IMR-90 (cell line): Measurements from ENCODE around the gene EZR. TPM values are rescaled to one million over a fixed set of nuclear protein-coding genes. Genes with fewer than 3 reads are reported as not detected.

ENCODE experiments used
- ATAC-seq: fragments of 200-7000 bp; cut with Tn5 transposase; 2 replicates; pipeline ENCODE4 v1.9.1; 2020; ENCODE audit warnings: low read depth, mild to moderate bottlenecking, moderate library complexity
- BruUV-seq: library from RNA; stranded (reverse); fragments of 400-500 nt; replicated peaks from 2 replicates; lab custom pipeline; 2021; lab: Mats Ljungman, UMichigan
- CTCF ChIA-PET: fragments of 300-600 bp; formaldehyde crosslinking; extraction: SDS; loops from one replicate; lab custom pipeline; 2021; ENCODE audit warnings: antibody characterized with exemption; lab: Yijun Ruan, JAX
- POLR2A ChIA-PET: fragments of 300-600 bp; sonication (Branson Sonifier 250); formaldehyde crosslinking; loops from one replicate; lab custom pipeline; 2022; ENCODE audit warnings: antibody characterized with exemption; ENCODE audit not compliant: unreplicated experiment; lab: Charles Lee
- DNase-seq: peaks from one replicate; pipeline ENCODE4 v3.0.0; 2013
- H2AFZ ChIP-seq: replicated peaks from 2 replicates; pipeline ENCODE3; 2013; ENCODE audit warnings: low read length, mild to moderate bottlenecking; ENCODE audit not compliant: poor library complexity
- H2AK5ac ChIP-seq: 2 replicates; pipeline ENCODE4 v1.6.1; 2013; ENCODE audit warnings: low read depth, low read length, inconsistent platforms
- H2AK9ac ChIP-seq: replicated peaks from 2 replicates; pipeline ENCODE3; 2013; ENCODE audit warnings: mild to moderate bottlenecking, low read depth, low read length, moderate library complexity; ENCODE audit not compliant: poor library complexity
- H2BK120ac ChIP-seq: 2 replicates; pipeline ENCODE4 v1.6.1; 2013; ENCODE audit warnings: low read depth, low read length, inconsistent platforms
- H2BK15ac ChIP-seq: 3 replicates; pipeline ENCODE4 v1.6.1; 2013; ENCODE audit warnings: low read depth, low read length, inconsistent platforms
- H2BK20ac ChIP-seq: 2 replicates; pipeline ENCODE4 v1.6.1; 2013; ENCODE audit warnings: low read depth, mild to moderate bottlenecking, inconsistent platforms, low read length, moderate library complexity
- H2BK5ac ChIP-seq: 2 replicates; pipeline ENCODE4 v1.6.1; 2013; ENCODE audit warnings: mild to moderate bottlenecking, low read depth, low read length, inconsistent platforms; ENCODE audit not compliant: poor library complexity, severe bottlenecking
- H3K14ac ChIP-seq: replicated peaks from 2 replicates; pipeline ENCODE4 v1.6.1; 2013; ENCODE audit warnings: low read depth, low read length, inconsistent platforms
- H3K18ac ChIP-seq: 2 replicates; pipeline ENCODE4 v1.6.1; 2013; ENCODE audit warnings: low read depth, low read length, control low read depth
- H3K23ac ChIP-seq: 2 replicates; pipeline ENCODE4 v1.6.1; 2013; ENCODE audit warnings: low read depth, low read length, inconsistent platforms
- H3K27ac ChIP-seq: 2 replicates; pipeline ENCODE4 v1.5.1; 2013; ENCODE audit warnings: mild to moderate bottlenecking, control low read depth, low read length; ENCODE audit not compliant: insufficient read depth
- H3K27me3 ChIP-seq: 2 replicates; pipeline ENCODE4 v1.6.1; 2013; ENCODE audit warnings: low read length; ENCODE audit not compliant: control insufficient read depth, insufficient read depth
- H3K36me3 ChIP-seq: 2 replicates; pipeline ENCODE4 v1.6.1; 2013; ENCODE audit warnings: low read length, mixed read lengths; ENCODE audit not compliant: control insufficient read depth, insufficient read depth
- H3K4ac ChIP-seq: 2 replicates; pipeline ENCODE4 v1.6.1; 2013; ENCODE audit warnings: low read depth, low read length, inconsistent platforms
- H3K4me1 ChIP-seq: 2 replicates; pipeline ENCODE4 v1.6.1; 2013; ENCODE audit warnings: low read length, mixed read lengths; ENCODE audit not compliant: control insufficient read depth, insufficient read depth
- H3K4me2 ChIP-seq: 2 replicates; pipeline ENCODE4 v1.6.1; 2013; ENCODE audit warnings: low read depth, mild to moderate bottlenecking, control low read depth, low read length, moderate library complexity
- H3K4me3 ChIP-seq: 2 replicates; pipeline ENCODE4 v1.5.1; 2013; ENCODE audit warnings: low read depth, mild to moderate bottlenecking, control low read depth, low read length, moderate library complexity; ENCODE audit not compliant: insufficient read depth
- H3K56ac ChIP-seq: 2 replicates; pipeline ENCODE4 v1.6.1; 2013; ENCODE audit warnings: low read length, inconsistent platforms; ENCODE audit not compliant: insufficient read depth; ENCODE audit errors: extremely low read depth
- H3K79me1 ChIP-seq, 2 experiments: 2 replicates each; pipeline ENCODE4 v1.6.1; 2013; ENCODE audit warnings: low read length in 2 of 2, inconsistent platforms in 1 of 2, low read depth in 1 of 2
- H3K9ac ChIP-seq: 2 replicates; pipeline ENCODE4 v1.6.1; 2013; ENCODE audit warnings: low read depth, low read length, control low read depth
- H3K9me1 ChIP-seq: 2 replicates; pipeline ENCODE4 v1.6.1; 2013; ENCODE audit warnings: low read length, inconsistent platforms; ENCODE audit not compliant: insufficient read depth
- H3K9me3 ChIP-seq: 2 replicates; pipeline ENCODE4 v1.6.1; 2013; ENCODE audit warnings: low read length; ENCODE audit not compliant: control insufficient read depth, insufficient read depth
- H4K20me1 ChIP-seq: 2 replicates; pipeline ENCODE4 v1.6.1; 2013; ENCODE audit warnings: low read length, inconsistent platforms; ENCODE audit not compliant: insufficient read depth
- H4K5ac ChIP-seq: 2 replicates; pipeline ENCODE4 v1.6.1; 2013; ENCODE audit warnings: mild to moderate bottlenecking, low read depth, low read length, control low read depth
- H4K8ac ChIP-seq, 2 experiments: 2 replicates each; pipeline ENCODE4 v1.6.1; 2013; ENCODE audit warnings: low read depth in 2 of 2, low read length in 2 of 2, control low read depth in 1 of 2, inconsistent platforms in 1 of 2
- H4K91ac ChIP-seq: 2 replicates; pipeline ENCODE4 v1.6.1; 2013; ENCODE audit warnings: low read depth, low read length, inconsistent platforms; ENCODE audit not compliant: insufficient read depth
- CEBPB ChIP-seq: IDR thresholded peaks from 2 replicates; pipeline ENCODE4 v1.6.1; 2012; ENCODE audit warnings: low read depth, low read length, improper control_type of control experiment
- ELK1 ChIP-seq: fragments of 150-350 bp; IDR thresholded peaks from 2 replicates; pipeline ENCODE4 v1.6.1; 2016; ENCODE audit warnings: low read depth, mild to moderate bottlenecking, low read length, moderate library complexity, borderline replicate concordance
- MAFK ChIP-seq: IDR thresholded peaks from 2 replicates; pipeline ENCODE4 v1.6.1; 2012; ENCODE audit warnings: low read depth, low read length, improper control_type of control experiment
- MAZ ChIP-seq: IDR thresholded peaks from 2 replicates; pipeline ENCODE4 v1.6.1; 2012; ENCODE audit warnings: low read depth, mild to moderate bottlenecking, low read length, improper control_type of control experiment, moderate library complexity, borderline replicate concordance
- MXI1 ChIP-seq: IDR thresholded peaks from 2 replicates; pipeline ENCODE4 v1.6.1; 2012; ENCODE audit warnings: low read depth, mild to moderate bottlenecking, low read length, moderate library complexity, borderline replicate concordance
- RCOR1 ChIP-seq: IDR thresholded peaks from 2 replicates; pipeline ENCODE4 v1.6.1; 2012; ENCODE audit warnings: mild to moderate bottlenecking, low read length, improper control_type of control experiment; ENCODE audit not compliant: insufficient replicate concordance
- RFX5 ChIP-seq: IDR thresholded peaks from 2 replicates; pipeline ENCODE4 v1.8.0; 2012; ENCODE audit warnings: low read depth, mild to moderate bottlenecking, low read length, moderate library complexity
- WGBS, 2 experiments: methylation state at CpG; one replicate each; pipeline versions ENCODE4 v1.1.5 to v1.1.7; 2013; ENCODE audit warnings: missing lambda C conversion rate in 2 of 2; ENCODE audit not compliant: insufficient read length in 1 of 2; ENCODE audit errors: extremely low coverage in 2 of 2; 5-methylcytosine and 5-hydroxymethylcytosine counted together
- dilution Hi-C: fragments of 300-500 bp; cut with HindIII; formaldehyde crosslinking; loops from one replicate; pipeline ENCODE4 v1.14.3; 2018; ENCODE audit warnings: low sequenced_read_pairs; ENCODE audit not compliant: unreplicated experiment
- in situ Hi-C: fragments of 300-500 bp; cut with MboI; formaldehyde crosslinking; loops from 3 replicates; pipeline ENCODE4 v1.14.3; 2019; ENCODE audit warnings: low sequenced_read_pairs, inconsistent platforms, mixed read lengths
- intact Hi-C: fragments of 100-400 bp; cut with micrococcal nuclease; formaldehyde crosslinking; loops from 2 replicates; pipeline ENCODE4 v1.10.0; 2022
- polyA plus RNA-seq, 3 experiments: library from polyadenylated mRNA; depleted of rRNA; stranded (reverse); fragments of >200 nt; gene quantifications; 2 replicates each; pipeline ENCODE4 v1.2.3, GENCODE V29; 2012; ENCODE audit warnings: low replicate concordance in 1 of 3
- total RNA-seq: library from RNA; depleted of rRNA; stranded (reverse); fragments of >200 nt; gene quantifications from 2 replicates; pipeline ENCODE4 v1.2.3, GENCODE V29; 2012

The EZR gene
- total and polyA plus RNA-seq, 2 of the 4 experiments (the other 2 are of a cell fraction): 83.8 to 145 TPM

GRCh38 chr6:158743033-158743651 is 76.0 kb downstream of the EZR start:
- intact Hi-C loops: no loop called here
- Histone ChIP-seq H3K9ac (no peak overlapping the region), H3K4me2 (no peak overlapping the region), H3K27me3 (no peaks in the 10 kb centered on the region), H2BK5ac (no peak overlapping the region), H2BK15ac (no peak overlapping the region), H2AK5ac (no peak overlapping the region), H2BK120ac (no peak overlapping the region), H3K4ac (no peak overlapping the region), H3K9me1 (peaks cover 5% of the 10 kb centered on the region; the same call in 1 of the 2 replicates), H4K5ac (no peak overlapping the region), H3K18ac (no peak overlapping the region), H4K20me1 (no peaks in the 10 kb centered on the region), H4K8ac (no peak overlapping the region), H3K79me1 (no peaks in the 10 kb centered on the region), H2BK20ac (no peak overlapping the region), H3K36me3 (no peaks in the 10 kb centered on the region), H3K4me1 (no peaks in the 10 kb centered on the region), H2AFZ (peak overlapping the region; percentile 26), H3K23ac (no peak overlapping the region), H3K14ac (no peak overlapping the region), H3K27ac (no peak overlapping the region), H3K56ac (no peak overlapping the region), H3K4me3 (no peak overlapping the region), H2AK9ac (no peak overlapping the region), H3K9me3 (peaks cover 2% of the 10 kb centered on the region; the same call in 1 of the 2 replicates), H4K91ac (no peak overlapping the region)
- dilution Hi-C loops: no loop called here
- 53% methylated on average over 4 of the region's 6 CpGs; no CpG with 5 or more reads in 1 of the 2 experiments for WGBS, 2 experiments
- in situ Hi-C loops: no loop called here
- POLR2A ChIA-PET: interaction anchor here (0.6 kb wide), 1 partner anchor 24 kb away, joined by 4 read pairs; no protein-coding TSS in a partner anchor
- no peak for TF ChIP-seq MXI1
- no peak for TF ChIP-seq ELK1
- no peak for TF ChIP-seq MAFK
- TF ChIP-seq MAZ: no peak
- TF ChIP-seq RCOR1: no peak
- no peak for TF ChIP-seq CEBPB
- no peak for TF ChIP-seq RFX5
- BruUV-seq: no TSS peak
- no peak for ATAC-seq
- no peak for DNase-seq
- CTCF ChIA-PET: interaction anchor here (0.7 kb wide), 1 partner anchor 98 kb away, joined by 3 read pairs; no protein-coding TSS in a partner anchor
